ENCODE data around the gene CASP8AP2.

DNA sequence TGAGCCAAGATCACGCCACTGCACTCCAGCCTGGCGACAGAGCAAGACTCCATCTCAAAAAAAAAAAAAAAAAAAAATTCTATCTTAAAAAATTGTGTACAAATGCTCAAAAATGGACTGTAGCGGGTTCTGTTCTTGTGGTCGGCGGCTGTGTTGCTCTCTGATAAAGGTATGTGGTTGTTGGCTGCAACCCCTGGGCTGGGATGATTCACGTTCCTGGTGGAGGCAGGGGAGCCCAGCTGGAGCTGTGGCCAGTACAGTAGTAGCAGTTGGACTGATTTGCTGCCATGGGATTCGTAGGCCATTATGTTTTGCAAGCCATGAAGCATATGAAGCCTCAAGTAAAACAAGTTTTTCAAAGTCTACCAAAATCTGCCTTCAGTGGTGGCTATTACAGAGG, 32.4 kb upstream of the CASP8AP2 start:
- TF ChIP-seq, protein P1, sequence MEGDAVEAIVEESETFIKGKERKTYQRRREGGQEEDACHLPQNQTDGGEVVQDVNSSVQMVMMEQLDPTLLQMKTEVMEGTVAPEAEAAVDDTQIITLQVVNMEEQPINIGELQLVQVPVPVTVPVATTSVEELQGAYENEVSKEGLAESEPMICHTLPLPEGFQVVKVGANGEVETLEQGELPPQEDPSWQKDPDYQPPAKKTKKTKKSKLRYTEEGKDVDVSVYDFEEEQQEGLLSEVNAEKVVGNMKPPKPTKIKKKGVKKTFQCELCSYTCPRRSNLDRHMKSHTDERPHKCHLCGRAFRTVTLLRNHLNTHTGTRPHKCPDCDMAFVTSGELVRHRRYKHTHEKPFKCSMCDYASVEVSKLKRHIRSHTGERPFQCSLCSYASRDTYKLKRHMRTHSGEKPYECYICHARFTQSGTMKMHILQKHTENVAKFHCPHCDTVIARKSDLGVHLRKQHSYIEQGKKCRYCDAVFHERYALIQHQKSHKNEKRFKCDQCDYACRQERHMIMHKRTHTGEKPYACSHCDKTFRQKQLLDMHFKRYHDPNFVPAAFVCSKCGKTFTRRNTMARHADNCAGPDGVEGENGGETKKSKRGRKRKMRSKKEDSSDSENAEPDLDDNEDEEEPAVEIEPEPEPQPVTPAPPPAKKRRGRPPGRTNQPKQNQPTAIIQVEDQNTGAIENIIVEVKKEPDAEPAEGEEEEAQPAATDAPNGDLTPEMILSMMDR (IDR thresholded peaks at IDR 0.05) = no peak
- no peak for TF ChIP-seq POLR2A (IDR thresholded peaks at IDR 0.05)
